ENCODE data around the gene ADAMTSL3.

DNA sequence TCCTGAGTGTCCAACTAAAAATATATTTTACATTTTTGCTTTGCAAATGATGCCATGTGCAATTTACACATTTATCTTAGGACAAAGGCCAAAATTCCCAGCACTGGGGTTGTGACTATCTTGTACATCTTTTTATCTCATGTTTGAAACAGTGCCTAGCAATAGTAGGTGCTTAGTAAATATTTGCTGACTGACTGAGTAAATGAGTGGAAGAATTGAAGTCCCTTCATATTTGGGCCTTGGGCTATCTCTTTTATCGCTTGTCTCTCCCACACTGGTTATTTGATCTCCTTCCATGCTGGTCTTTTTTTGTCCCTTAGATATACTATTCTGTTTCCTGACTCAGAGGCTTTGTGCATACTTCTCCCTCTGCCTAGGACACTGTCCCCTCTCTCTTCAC is 368.6 kb downstream of the ADAMTSL3 start:
- no peak for TF ChIP-seq POLR2A (IDR thresholded peaks at IDR 0.05; ENCODE audit: low read depth)
- TF ChIP-seq, protein P1, sequence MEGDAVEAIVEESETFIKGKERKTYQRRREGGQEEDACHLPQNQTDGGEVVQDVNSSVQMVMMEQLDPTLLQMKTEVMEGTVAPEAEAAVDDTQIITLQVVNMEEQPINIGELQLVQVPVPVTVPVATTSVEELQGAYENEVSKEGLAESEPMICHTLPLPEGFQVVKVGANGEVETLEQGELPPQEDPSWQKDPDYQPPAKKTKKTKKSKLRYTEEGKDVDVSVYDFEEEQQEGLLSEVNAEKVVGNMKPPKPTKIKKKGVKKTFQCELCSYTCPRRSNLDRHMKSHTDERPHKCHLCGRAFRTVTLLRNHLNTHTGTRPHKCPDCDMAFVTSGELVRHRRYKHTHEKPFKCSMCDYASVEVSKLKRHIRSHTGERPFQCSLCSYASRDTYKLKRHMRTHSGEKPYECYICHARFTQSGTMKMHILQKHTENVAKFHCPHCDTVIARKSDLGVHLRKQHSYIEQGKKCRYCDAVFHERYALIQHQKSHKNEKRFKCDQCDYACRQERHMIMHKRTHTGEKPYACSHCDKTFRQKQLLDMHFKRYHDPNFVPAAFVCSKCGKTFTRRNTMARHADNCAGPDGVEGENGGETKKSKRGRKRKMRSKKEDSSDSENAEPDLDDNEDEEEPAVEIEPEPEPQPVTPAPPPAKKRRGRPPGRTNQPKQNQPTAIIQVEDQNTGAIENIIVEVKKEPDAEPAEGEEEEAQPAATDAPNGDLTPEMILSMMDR (IDR thresholded peaks at IDR 0.05): no peak

Data from esophagus muscularis mucosa (tissue), 3 donors.